GM10266 (cell line): ENCODE data around the gene ISL2.

Experiments
- DNase-seq: peaks from one replicate; pipeline ENCODE4 v3.0.0; 2012; ENCODE audit errors: extremely low spot score
- TF ChIP-seq, protein P1 (sequence below): IDR thresholded peaks from 2 replicates; pipeline ENCODE4 v1.5.1; 2012; ENCODE audit warnings: mild to moderate bottlenecking, low read depth; ENCODE audit not compliant: control insufficient read depth, insufficient read depth; ENCODE audit errors: missing control alignments

The ISL2 gene

DNA sequence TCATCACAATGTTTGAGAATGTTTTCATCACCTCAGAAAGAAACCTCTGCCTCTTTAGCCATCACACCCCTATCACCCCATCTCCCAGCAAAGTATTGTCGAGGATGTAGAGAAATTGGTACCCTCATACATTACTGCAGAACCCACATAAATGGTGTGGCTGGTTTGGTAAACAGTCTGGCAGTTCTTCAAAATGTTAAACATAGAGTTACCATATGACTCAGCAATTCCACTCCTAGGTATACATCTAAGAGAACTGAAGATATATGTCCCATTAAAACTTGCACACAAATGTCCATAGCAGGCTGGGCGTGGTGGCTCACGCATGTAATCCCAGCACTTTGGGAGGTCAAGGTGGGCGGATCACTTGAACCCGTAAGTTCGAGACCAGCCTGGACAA, 16.6 kb upstream of the ISL2 start:
- TF ChIP-seq, protein P1, sequence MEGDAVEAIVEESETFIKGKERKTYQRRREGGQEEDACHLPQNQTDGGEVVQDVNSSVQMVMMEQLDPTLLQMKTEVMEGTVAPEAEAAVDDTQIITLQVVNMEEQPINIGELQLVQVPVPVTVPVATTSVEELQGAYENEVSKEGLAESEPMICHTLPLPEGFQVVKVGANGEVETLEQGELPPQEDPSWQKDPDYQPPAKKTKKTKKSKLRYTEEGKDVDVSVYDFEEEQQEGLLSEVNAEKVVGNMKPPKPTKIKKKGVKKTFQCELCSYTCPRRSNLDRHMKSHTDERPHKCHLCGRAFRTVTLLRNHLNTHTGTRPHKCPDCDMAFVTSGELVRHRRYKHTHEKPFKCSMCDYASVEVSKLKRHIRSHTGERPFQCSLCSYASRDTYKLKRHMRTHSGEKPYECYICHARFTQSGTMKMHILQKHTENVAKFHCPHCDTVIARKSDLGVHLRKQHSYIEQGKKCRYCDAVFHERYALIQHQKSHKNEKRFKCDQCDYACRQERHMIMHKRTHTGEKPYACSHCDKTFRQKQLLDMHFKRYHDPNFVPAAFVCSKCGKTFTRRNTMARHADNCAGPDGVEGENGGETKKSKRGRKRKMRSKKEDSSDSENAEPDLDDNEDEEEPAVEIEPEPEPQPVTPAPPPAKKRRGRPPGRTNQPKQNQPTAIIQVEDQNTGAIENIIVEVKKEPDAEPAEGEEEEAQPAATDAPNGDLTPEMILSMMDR = no peak
- DNase-seq = no peak

DNA sequence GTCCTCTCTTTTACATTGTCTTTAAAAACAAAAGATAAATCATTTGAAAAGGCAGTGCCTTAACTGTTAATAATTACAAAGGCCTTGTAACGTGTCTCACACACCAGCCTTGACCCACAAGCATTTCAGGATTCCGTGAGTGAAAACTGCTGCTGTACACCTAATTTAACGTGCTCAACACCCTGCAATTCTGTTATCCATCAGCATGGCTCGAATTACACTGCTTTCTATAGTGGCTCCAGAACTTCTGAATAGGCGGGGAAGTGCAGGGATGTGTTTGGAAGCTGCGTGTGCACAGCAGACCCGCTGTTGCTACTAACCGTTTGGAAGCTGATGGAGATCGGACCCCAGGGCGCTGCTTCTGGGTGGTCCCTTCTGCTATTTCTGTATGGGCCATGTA, 15.4 kb upstream of the ISL2 start:
- TF ChIP-seq, protein P1 = no peak
- no peak for DNase-seq

GRCh38 chr15:76321602-76322001, 15.0 kb upstream of the ISL2 start:
- DNase-seq = no peak
- TF ChIP-seq, protein P1 = no peak

- TF ChIP-seq, protein P1 = no peak
- no peak for DNase-seq
These were observed 12.5 kb upstream of the ISL2 start for GRCh38 chr15:76324066-76324465.

GRCh38 chr15:76325704-76326103, 10.9 kb upstream of the ISL2 start:
- no peak for DNase-seq
- TF ChIP-seq, protein P1 = no peak

- DNase-seq = no peak
- TF ChIP-seq, protein P1 = no peak
These were observed 9.1 kb upstream of the ISL2 start for GRCh38 chr15:76327191-76328105.

GRCh38 chr15:76328106-76328696, 8.4 kb upstream of the ISL2 start:
- TF ChIP-seq, protein P1 = no peak
- no peak for DNase-seq
